K562 treated with DMSO at 1 percent for 24 hours (cell line): ENCODE results near the gene CYP21A2. TPM values are rescaled to one million over a fixed set of nuclear protein-coding genes. Genes with fewer than 3 reads are reported as not detected.

ENCODE experiments used
- total RNA-seq: library from RNA; unstranded; fragments of 300-600 nt; gene quantifications from 2 replicates; pipeline ENCODE4 v1.2.3, GENCODE V29; 2022; ENCODE audit warnings: low read depth; ENCODE audit not compliant: insufficient read depth

CYP21A2 gene
- 0.49 and 1.4 TPM in 2 replicates for total RNA-seq

GRCh38 chr6:32037598-32038524, at the start of gene CYP21A2:
TSS of gene CYP21A2 (plus strand) at chr6:32038415. CDS start at chr6:32038423, 8 bp downstream.

GRCh38 chr6:32014547-32014946, 23.7 kb upstream of the CYP21A2 start, which contains the start of gene C4B:
TSS of gene C4B (plus strand) at chr6:32014795. CDS start at chr6:32014846, 51 bp downstream.

Other genes starting within 250 kb of the CYP21A2 start
- gene VARS1, start 242.7 kb upstream of the CYP21A2 start, total RNA-seq, result 128 and 134 TPM in 2 replicates
- 164 and 168 TPM in 2 replicates for gene LSM2, start 231.4 kb upstream of the CYP21A2 start, total RNA-seq
- gene HSPA1L, start 223.1 kb upstream of the CYP21A2 start, total RNA-seq, result 4.2 and 4.5 TPM in 2 replicates
- gene HSPA1A, start 222.9 kb upstream of the CYP21A2 start, total RNA-seq, result 1,066 and 1,122 TPM in 2 replicates
- 895 and 916 TPM in 2 replicates for gene HSPA1B, start 210.7 kb upstream of the CYP21A2 start, total RNA-seq
- 325 and 330 TPM in 2 replicates for gene NEU1, start 175.6 kb upstream of the CYP21A2 start, total RNA-seq
- gene SLC44A4, start 159.4 kb upstream of the CYP21A2 start, total RNA-seq, result 10.9 and 11.4 TPM in 2 replicates
- 93.8 and 95.0 TPM in 2 replicates for gene EHMT2, start 140.7 kb upstream of the CYP21A2 start, total RNA-seq
- 8.6 and 11.4 TPM in 2 replicates for gene ZBTB12, start 136.3 kb upstream of the CYP21A2 start, total RNA-seq
- 7.2 and 10.1 TPM in 2 replicates for gene C2, start 110.7 kb upstream of the CYP21A2 start, total RNA-seq
- 2.5 and 2.8 TPM in 2 replicates for gene CFB, start 92.3 kb upstream of the CYP21A2 start, total RNA-seq
- 120 and 122 TPM in 2 replicates for gene NELFE, start 79.4 kb upstream of the CYP21A2 start, total RNA-seq
- gene SKIC2, start 79.2 kb upstream of the CYP21A2 start, total RNA-seq, result 75.7 and 86.4 TPM in 2 replicates
- 23.3 and 24.2 TPM in 2 replicates for gene DXO, start 66.3 kb upstream of the CYP21A2 start, total RNA-seq
- 4.4 and 5.0 TPM in 2 replicates for gene C4A, start 56.4 kb upstream of the CYP21A2 start, total RNA-seq
- 3.8 and 7.6 TPM in 2 replicates for gene C4B, start 23.6 kb upstream of the CYP21A2 start, total RNA-seq
- 23.0 and 27.2 TPM in 2 replicates for gene TNXB, start 70.9 kb downstream of the CYP21A2 start, total RNA-seq
- gene ATF6B, start 89.8 kb downstream of the CYP21A2 start, total RNA-seq, result 120 and 121 TPM in 2 replicates
- 19.9 and 22.7 TPM in 2 replicates for gene FKBPL, start 91.9 kb downstream of the CYP21A2 start, total RNA-seq
- 7.6 and 8.4 TPM in 2 replicates for gene PRRT1, start 113.5 kb downstream of the CYP21A2 start, total RNA-seq
- gene PPT2, start 115.7 kb downstream of the CYP21A2 start, total RNA-seq, result 38.4 and 44.1 TPM in 2 replicates
- 10.0 and 12.0 TPM in 2 replicates for gene EGFL8, start 126.2 kb downstream of the CYP21A2 start, total RNA-seq
- gene AGPAT1, start 137.7 kb downstream of the CYP21A2 start, total RNA-seq, result 167 and 178 TPM in 2 replicates
- 253 and 277 TPM in 2 replicates for gene RNF5, start 140.0 kb downstream of the CYP21A2 start, total RNA-seq
- 4.7 and 8.9 TPM in 2 replicates for gene AGER, start 145.8 kb downstream of the CYP21A2 start, total RNA-seq
- 76.1 and 79.7 TPM in 2 replicates for gene PBX2, start 151.8 kb downstream of the CYP21A2 start, total RNA-seq
- 61.3 and 66.5 TPM in 2 replicates for gene GPSM3, start 154.2 kb downstream of the CYP21A2 start, total RNA-seq
- 2.8 and 2.9 TPM in 2 replicates for gene NOTCH4, start 185.7 kb downstream of the CYP21A2 start, total RNA-seq